Gastroesophageal sphincter (tissue), 3 donors: ENCODE data around the gene GAP43.

Experiments used
- CTCF ChIP-seq, 4 experiments: fragments of 200-600 bp in 2 of 4; fragments of 450-650 bp in 2 of 4; sonication (generic) in 1 of 4; IDR thresholded peaks; one replicate each; pipeline ENCODE4 v1.5.1; 2017 to 2019; ENCODE audit warnings: antibody characterized with exemption in 4 of 4, mild to moderate bottlenecking in 2 of 4, moderate library complexity in 2 of 4
- EP300 ChIP-seq: sonication (generic); formaldehyde crosslinking; IDR thresholded peaks from one replicate; pipeline ENCODE4 v1.6.1; 2017; ENCODE audit warnings: antibody characterized with exemption, mild to moderate bottlenecking
- POLR2A ChIP-seq, 2 donors: fragments of 450-650 bp; IDR thresholded peaks; one replicate each; pipeline ENCODE4 v1.6.1; 2017; ENCODE audit warnings: antibody characterized with exemption in 2 of 2, mild to moderate bottlenecking in 2 of 2, moderate library complexity in 1 of 2
- POLR2AphosphoS5 ChIP-seq: sonication (generic); formaldehyde crosslinking; IDR thresholded peaks from one replicate; pipeline ENCODE4 v1.6.1; 2017; ENCODE audit warnings: antibody characterized with exemption

GRCh38 chr3:115667738-115668065, 44.4 kb downstream of the GAP43 start:
- TF ChIP-seq CTCF (IDR thresholded peaks at IDR 0.05) (no peak), POLR2AphosphoS5 (no peak), POLR2A (IDR thresholded peaks at IDR 0.05) (no peak), EP300 (no peak)
